GM12864 (cell line): ENCODE measurements around the gene PLXNA2.

Experiments
- DNase-seq: peaks from one replicate; pipeline ENCODE4 v3.0.0-alpha.2; 2011; ENCODE audit warnings: low read depth
- H3K4me3 ChIP-seq: 2 replicates; pipeline ENCODE4 v1.5.1; 2011; ENCODE audit warnings: mild to moderate bottlenecking, low read depth, low read length, control low read depth
- TF ChIP-seq, protein P1 (sequence below): IDR thresholded peaks from 2 replicates; pipeline ENCODE4 v1.5.1; 2011; ENCODE audit warnings: low read depth, mild to moderate bottlenecking, moderate library complexity, low read length, control low read depth, inconsistent platforms; ENCODE audit errors: missing control alignments

The PLXNA2 gene

DNA sequence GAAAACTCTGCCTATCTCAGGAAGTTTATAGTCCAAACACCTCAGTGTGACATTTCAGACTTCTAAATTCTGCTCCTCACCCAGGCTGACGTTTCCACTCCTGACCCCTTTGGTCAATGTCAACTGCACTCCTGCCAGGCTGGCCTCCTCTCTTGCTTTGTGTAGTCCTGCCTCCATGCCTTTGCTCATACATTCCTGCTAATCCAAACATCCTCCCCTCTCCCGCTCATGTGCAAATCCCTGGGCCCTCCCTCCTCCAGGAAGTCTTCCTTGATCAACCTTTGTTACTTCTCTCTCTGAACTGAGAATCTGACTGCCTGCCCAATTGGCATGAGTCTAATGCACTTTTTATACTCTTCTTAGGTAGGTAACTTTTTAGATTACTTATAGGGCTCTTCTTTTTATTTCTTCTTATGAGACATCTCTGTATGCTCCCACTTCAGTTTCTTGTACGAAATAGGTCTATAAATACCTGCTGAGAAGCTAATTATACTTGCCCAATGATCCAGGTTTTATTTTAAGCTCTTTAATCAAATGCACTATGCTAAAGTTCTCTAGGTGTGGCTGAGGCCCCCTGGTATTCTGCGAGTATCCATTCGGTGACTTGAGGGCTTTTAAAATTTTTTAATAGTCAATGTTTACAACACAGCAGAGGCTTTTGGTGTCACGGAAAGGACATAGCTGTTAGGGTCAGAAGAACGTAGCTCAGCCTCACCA lies 128.1 kb downstream of the PLXNA2 start:
- DNase-seq = no peak
- TF ChIP-seq, protein P1, sequence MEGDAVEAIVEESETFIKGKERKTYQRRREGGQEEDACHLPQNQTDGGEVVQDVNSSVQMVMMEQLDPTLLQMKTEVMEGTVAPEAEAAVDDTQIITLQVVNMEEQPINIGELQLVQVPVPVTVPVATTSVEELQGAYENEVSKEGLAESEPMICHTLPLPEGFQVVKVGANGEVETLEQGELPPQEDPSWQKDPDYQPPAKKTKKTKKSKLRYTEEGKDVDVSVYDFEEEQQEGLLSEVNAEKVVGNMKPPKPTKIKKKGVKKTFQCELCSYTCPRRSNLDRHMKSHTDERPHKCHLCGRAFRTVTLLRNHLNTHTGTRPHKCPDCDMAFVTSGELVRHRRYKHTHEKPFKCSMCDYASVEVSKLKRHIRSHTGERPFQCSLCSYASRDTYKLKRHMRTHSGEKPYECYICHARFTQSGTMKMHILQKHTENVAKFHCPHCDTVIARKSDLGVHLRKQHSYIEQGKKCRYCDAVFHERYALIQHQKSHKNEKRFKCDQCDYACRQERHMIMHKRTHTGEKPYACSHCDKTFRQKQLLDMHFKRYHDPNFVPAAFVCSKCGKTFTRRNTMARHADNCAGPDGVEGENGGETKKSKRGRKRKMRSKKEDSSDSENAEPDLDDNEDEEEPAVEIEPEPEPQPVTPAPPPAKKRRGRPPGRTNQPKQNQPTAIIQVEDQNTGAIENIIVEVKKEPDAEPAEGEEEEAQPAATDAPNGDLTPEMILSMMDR = no peak
- no peak overlapping the region for H3K4me3 ChIP-seq

DNA sequence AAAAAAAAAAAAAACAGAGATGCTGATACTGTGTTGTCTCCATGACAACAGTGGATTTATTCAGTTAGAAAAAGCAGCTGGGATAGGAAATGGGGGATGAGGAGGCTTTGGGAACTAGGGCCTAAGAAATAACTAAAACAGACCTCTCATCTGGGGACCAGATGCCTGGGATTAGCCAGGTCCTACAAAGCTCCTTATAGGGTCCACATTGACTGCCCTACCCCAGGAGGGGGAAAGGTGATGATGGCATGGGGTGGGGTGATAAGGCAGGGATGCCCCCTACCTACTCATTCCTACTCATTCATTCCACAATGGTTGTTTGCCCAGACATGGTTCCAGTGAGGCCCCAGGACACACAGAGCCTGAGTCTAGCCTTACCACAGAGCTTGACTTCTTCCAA lies 131.2 kb downstream of the PLXNA2 start:
- DNase-seq = no peak
- H3K4me3 ChIP-seq = no peak overlapping the region
- TF ChIP-seq, protein P1 = no peak

DNA sequence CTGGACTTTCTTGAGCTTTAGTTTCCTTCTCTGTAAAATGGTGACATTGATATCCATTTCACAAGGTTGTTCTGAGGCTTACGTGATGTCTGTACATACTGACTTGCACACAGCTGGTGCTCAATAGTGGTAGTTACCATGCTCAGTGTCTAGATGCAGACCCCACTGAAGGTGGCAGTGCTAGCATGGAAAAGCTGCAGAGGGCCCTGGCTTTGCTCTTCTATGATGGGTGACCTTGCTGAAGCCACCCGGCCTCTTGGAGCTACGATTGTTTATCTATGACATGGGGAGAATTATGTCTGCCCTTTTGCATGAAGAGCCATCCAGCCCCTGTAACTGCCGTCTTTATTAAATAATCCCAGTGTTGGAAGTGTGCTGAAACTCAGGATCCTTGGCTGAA lies 131.8 kb downstream of the PLXNA2 start:
- no peak for DNase-seq
- TF ChIP-seq, protein P1 = no peak
- H3K4me3 ChIP-seq = no peak overlapping the region

DNA sequence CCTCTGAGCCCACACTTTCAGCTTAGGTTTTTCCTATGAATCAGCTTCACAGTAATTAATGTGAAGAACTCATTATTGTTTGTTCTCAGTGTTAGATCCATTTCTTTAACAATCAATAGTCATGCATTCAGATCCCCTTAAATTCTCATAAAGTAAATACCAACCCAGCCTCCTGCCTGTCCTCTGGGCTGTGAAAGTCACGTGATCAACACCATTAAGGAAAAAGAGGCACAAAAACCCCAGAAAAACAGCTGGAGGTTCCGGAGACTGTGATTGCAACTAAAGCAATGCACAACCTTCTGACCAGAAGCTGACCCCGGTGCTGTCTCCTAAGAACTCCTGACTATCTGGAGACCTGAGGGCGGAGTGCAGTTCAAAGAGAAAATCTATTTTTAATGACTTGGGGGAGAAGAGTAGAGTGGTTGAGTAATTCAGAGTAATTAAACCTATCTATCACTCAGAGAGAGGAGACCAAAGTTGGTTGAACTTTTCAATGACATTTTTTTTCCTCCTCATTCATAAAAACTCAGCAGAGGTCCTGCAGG lies 132.5 kb downstream of the PLXNA2 start:
- DNase-seq = no peak
- no peak overlapping the region for H3K4me3 ChIP-seq
- TF ChIP-seq, protein P1 = no peak

DNA sequence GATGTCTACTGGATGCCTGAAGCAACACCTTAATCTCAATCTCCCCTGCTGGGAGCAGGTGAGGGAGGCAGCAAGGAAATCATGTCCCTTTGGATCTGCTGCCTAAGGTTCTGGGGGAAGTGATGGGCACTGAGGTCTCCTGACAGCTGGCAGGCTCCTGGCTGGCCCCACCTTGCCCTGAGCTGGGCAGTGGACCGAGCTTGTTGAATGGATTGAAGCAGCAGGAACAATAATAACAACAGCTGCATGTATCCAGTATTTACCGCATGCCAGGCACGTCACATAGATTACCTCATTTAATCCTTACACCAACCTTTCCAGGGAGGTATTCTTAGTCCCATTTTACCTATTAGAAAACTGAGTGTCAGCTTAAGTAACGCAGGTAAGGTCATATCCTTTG lies 133.9 kb downstream of the PLXNA2 start:
- H3K4me3 ChIP-seq = no peak overlapping the region
- DNase-seq = no peak
- TF ChIP-seq, protein P1 = no peak

DNA sequence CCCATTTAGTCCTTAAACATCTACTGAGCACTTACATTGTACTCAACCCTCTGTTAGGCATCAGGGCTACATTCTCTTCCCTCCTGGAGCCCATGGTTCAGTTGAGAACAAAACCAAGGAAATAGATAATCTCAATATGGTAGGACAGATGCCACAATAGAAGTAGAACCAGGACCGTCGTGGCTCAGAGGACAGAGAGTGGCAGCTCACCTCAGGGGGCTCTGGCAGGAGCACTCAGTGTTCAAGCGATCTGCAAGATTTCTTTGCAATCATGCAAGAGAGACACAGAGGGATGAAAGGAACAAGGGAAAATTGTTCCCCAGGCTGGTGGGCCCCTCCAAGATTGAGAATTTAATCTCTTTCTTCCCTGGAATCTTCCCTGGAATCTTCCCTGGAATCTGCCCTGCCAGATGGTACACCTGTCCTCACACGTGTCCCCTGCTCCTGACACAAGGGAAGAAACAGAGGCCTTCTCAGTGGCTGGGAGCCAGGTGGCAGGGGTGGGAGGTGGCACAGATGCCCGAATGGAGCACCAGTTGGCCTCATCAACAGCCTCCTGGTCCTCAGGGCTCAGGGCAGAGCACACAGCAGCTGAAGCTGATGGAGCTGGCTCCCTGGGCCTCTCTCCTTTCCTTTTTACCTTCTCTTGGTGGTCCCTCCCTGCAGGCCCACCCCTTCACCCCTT lies 135.4 kb downstream of the PLXNA2 start:
- TF ChIP-seq, protein P1 = no peak
- DNase-seq = no peak

More for the DNA sequence above, 135.4 kb downstream of the PLXNA2 start:
- no peak overlapping the region for H3K4me3 ChIP-seq
